Progenitor cell of endocrine pancreas (in vitro differentiated cells): ENCODE results near the gene FUNDC2. TPM values are rescaled to one million over a fixed set of nuclear protein-coding genes. Genes with fewer than 3 reads are reported as not detected.

ENCODE experiments used
- DNase-seq: peaks from one replicate; pipeline ENCODE4 v3.0.0; 2021; ENCODE audit warnings: low spot score; ENCODE audit not compliant: unreplicated experiment
- H3K27ac Mint-ChIP-seq: 2 replicates; pipeline ENCODE4 v1.8.0; 2021; ENCODE audit warnings: mild to moderate bottlenecking, moderate library complexity, mixed read lengths
- H3K27me3 Mint-ChIP-seq: 2 replicates; pipeline ENCODE4 v1.8.0; 2021; ENCODE audit warnings: mixed read lengths
- H3K36me3 Mint-ChIP-seq: 2 replicates; pipeline ENCODE4 v1.8.0; 2022; ENCODE audit warnings: mixed read lengths; ENCODE audit not compliant: insufficient read depth
- H3K4me1 Mint-ChIP-seq: 2 replicates; pipeline ENCODE4 v1.8.0; 2021; ENCODE audit warnings: low read depth, mixed read lengths
- H3K4me3 Mint-ChIP-seq: 2 replicates; pipeline ENCODE4 v1.8.0; 2021; ENCODE audit warnings: low read depth, mild to moderate bottlenecking, moderate library complexity, mixed read lengths
- H3K9me3 Mint-ChIP-seq: 2 replicates; pipeline ENCODE4 v1.8.0; 2021; ENCODE audit warnings: low read depth, mixed read lengths
- CTCF ChIP-seq: fragments of 200-600 bp; sonication (generic); IDR thresholded peaks from one replicate; pipeline ENCODE4 v1.5.0; 2021; ENCODE audit warnings: antibody characterized with exemption, mild to moderate bottlenecking; ENCODE audit not compliant: unreplicated experiment
- total RNA-seq: library from RNA; stranded (reverse); gene quantifications from 2 replicates; pipeline ENCODE4 v1.2.1, GENCODE V29; 2021

The FUNDC2 gene
- total RNA-seq, 1 donor from 2014 or later, result 92.8 TPM

- Mint-ChIP-seq H3K27me3 (no peaks in the 10 kb centered on the region), H3K4me1 (peaks cover 3% of the 10 kb centered on the region), H3K9me3 (peaks cover 21% of the 10 kb centered on the region), H3K36me3 (peaks cover 1% of the 10 kb centered on the region), H3K4me3 (no peak overlapping the region), H3K27ac (no peak overlapping the region)
- TF ChIP-seq CTCF, result no peak
- DNase-seq, result no peak
Measured at GRCh38 chrX:155009994-155010472, 16.6 kb upstream of the FUNDC2 start.

- Mint-ChIP-seq H3K4me1 (peaks cover 4% of the 10 kb centered on the region), H3K4me3 (no peak overlapping the region), H3K36me3 (no peaks in the 10 kb centered on the region), H3K27ac (no peak overlapping the region), H3K27me3 (no peaks in the 10 kb centered on the region), H3K9me3 (peaks cover 8% of the 10 kb centered on the region)
- no peak for DNase-seq
- TF ChIP-seq CTCF, result no peak
Measured at GRCh38 chrX:155020591-155020990, 6.1 kb upstream of the FUNDC2 start.

- Mint-ChIP-seq H3K36me3 (no peaks in the 10 kb centered on the region), H3K9me3 (peaks cover 4% of the 10 kb centered on the region), H3K4me1 (peaks cover 4% of the 10 kb centered on the region), H3K4me3 (no peak within 1 kb of the TSS), H3K27ac (no peak within 1 kb of the TSS), H3K27me3 (no peaks in the 10 kb centered on the region)
- TF ChIP-seq CTCF, result no peak
- DNase-seq, result no peak
Measured at GRCh38 chrX:155022585-155022984, 4.1 kb upstream of the FUNDC2 start, which contains the start of gene F8. F8 (minus strand) TSS chrX:155022723; CDS start chrX:155022552, 171 bp downstream.

- Mint-ChIP-seq H3K4me1 (peaks cover 11% of the 10 kb centered on the region), H3K27ac (peak overlapping the region; percentile 42), H3K9me3 (peaks cover 7% of the 10 kb centered on the region), H3K27me3 (no peaks in the 10 kb centered on the region), H3K36me3 (no peaks in the 10 kb centered on the region), H3K4me3 (no peak overlapping the region)
- DNase-seq, result no peak
- TF ChIP-seq CTCF, result no peak
Measured at GRCh38 chrX:155023907-155024833, 2.5 kb upstream of the FUNDC2 start.

- Mint-ChIP-seq H3K27me3 (no peaks in the 10 kb centered on the region), H3K4me1 (peaks cover 11% of the 10 kb centered on the region), H3K4me3 (peak overlapping the region; percentile 75), H3K9me3 (peaks cover 10% of the 10 kb centered on the region), H3K36me3 (no peaks in the 10 kb centered on the region), H3K27ac (peak overlapping the region; percentile 97)
- DNase-seq, result no peak
- TF ChIP-seq CTCF, result no peak
Measured at GRCh38 chrX:155026420-155026726, 271 bp upstream of the FUNDC2 start.
